ENCODE data around the gene FAM117A. TPM values are rescaled to one million over a fixed set of nuclear protein-coding genes. Genes with fewer than 3 reads are reported as not detected.
"Not testable (repeated sequence)": the region's sequence is repeated elsewhere in the genome, so short reads cannot be mapped to it uniquely, and the experiment has no call there.

The FAM117A gene
- total RNA-seq, 6 experiments from 2014 or later: 4.4 to 7.3 (median 5.9) TPM

- no peaks in the 10 kb centered on the region for H3K36me3 ChIP-seq
- WGBS (ENCODE audit: insufficient coverage, low coverage, low lambda C conversion rate, missing lambda C conversion rate): 55% methylated on average over 6 of the region's 6 CpGs
- H3K9me3 ChIP-seq: no peaks in the 10 kb centered on the region
- no peak overlapping the region for H3K27ac ChIP-seq
- TF ChIP-seq CTCF (IDR thresholded peaks at IDR 0.05) (no peak), POLR2A (IDR thresholded peaks at IDR 0.05) (no peak)
- DNase-seq (no peak), ATAC-seq (no peak)
- intact Hi-C loops (cut with DNase I): no loop called here
- H3K27me3 ChIP-seq: no peaks in the 10 kb centered on the region
- H3K4me3 ChIP-seq: no peak overlapping the region
- peaks cover 0 to 12% (median 0%) of the 10 kb centered on the region in 4 donors for H3K4me1 ChIP-seq
Measured at GRCh38 chr17:49760932-49761558, 2.9 kb downstream of the FAM117A start.

DNA sequence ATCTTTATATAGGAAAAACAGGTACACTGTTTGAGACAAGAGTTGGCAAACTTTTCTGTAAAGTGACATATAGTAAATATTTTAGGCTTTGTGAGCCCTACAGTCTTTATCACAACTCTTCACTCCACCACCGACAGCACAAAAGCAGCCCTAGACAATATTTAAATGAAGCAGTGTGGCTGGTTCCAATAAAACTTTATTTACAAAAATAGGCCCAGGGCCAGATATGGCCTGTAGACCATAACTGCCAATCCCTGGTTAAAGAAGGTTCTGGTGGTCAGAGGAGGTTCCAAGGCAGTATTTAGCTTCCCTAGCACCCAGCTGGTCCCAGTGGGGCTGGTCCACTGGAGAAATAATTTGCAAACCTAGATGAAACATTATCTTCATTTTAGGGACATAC is 3.6 kb downstream of the FAM117A start:
- TF ChIP-seq POLR2A (IDR thresholded peaks at IDR 0.05) (no peak), CTCF (IDR thresholded peaks at IDR 0.05) (no peak)
- Histone ChIP-seq H3K27ac (no peak overlapping the region), H3K36me3 (no peaks in the 10 kb centered on the region), H3K27me3 (no peaks in the 10 kb centered on the region), H3K9me3 (no peaks in the 10 kb centered on the region), H3K4me3 (no peak overlapping the region), H3K4me1 (peaks cover 0 to 12% (median 0%) of the 10 kb centered on the region in 4 donors)
- DNase-seq (no peak), ATAC-seq (no peak)
- 93% methylated on average over 1 of the region's 1 CpG for WGBS (ENCODE audit: insufficient coverage, low coverage, low lambda C conversion rate, missing lambda C conversion rate)
- intact Hi-C loops (cut with DNase I): no loop called here

DNA sequence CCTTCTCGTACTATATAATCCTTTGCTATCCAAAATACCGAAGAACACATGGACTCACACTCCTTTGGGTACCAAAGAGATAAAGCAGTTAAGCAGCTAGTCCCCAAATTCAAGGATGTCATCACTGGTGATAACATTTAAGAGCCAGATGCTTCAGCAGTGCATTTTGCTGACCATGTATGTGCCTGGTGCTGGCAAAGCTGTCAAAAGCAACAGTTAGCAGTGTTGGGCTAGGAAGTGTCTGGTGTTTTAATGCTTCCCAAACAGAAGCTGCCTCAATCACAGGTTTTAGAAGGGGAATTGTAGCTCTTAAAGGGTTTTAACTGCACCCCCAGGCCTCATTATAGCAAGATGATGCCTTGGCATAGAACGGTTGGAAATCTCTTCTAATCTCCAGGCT is 4.7 kb downstream of the FAM117A start:
- Histone ChIP-seq H3K36me3 (no peaks in the 10 kb centered on the region), H3K9me3 (no peaks in the 10 kb centered on the region), H3K4me3 (no peak overlapping the region), H3K27me3 (no peaks in the 10 kb centered on the region), H3K27ac (no peak overlapping the region), H3K4me1 (peaks cover 0 to 7% (median 0%) of the 10 kb centered on the region in 4 donors)
- ATAC-seq: no peak
- no peak for DNase-seq
- 79% methylated on average over 3 of the region's 3 CpGs for WGBS (ENCODE audit: insufficient coverage, low coverage, low lambda C conversion rate, missing lambda C conversion rate)
- TF ChIP-seq CTCF (IDR thresholded peaks at IDR 0.05) (no peak), POLR2A (IDR thresholded peaks at IDR 0.05) (no peak)
- intact Hi-C loops (cut with DNase I): no loop called here

- DNase-seq; H3K27ac ChIP-seq; intact Hi-C loops (cut with DNase I): not testable (repeated sequence)
Measured at GRCh38 chr17:49758464-49759010, 5.4 kb downstream of the FAM117A start.

GRCh38 chr17:49757151-49757777 is 6.7 kb downstream of the FAM117A start:
- TF ChIP-seq CTCF (IDR thresholded peaks at IDR 0.05) (no peak), POLR2A (IDR thresholded peaks at IDR 0.05) (no peak)

More at GRCh38 chr17:49758464-49759010, 5.4 kb downstream of the FAM117A start:
- not testable (repeated sequence) for H3K27me3 ChIP-seq, H3K4me1 ChIP-seq, H3K4me3 ChIP-seq, H3K9me3 ChIP-seq, ATAC-seq, H3K36me3 ChIP-seq
- WGBS (ENCODE audit: insufficient coverage, low coverage, low lambda C conversion rate, missing lambda C conversion rate): 73% methylated on average over 4 of the region's 8 CpGs

More at GRCh38 chr17:49757151-49757777, 6.7 kb downstream of the FAM117A start:
- H3K4me1 ChIP-seq: peaks cover 0 to 3% (median 0%) of the 10 kb centered on the region in 4 donors
- no peaks in the 10 kb centered on the region for H3K9me3 ChIP-seq
- 76% methylated on average over 4 of the region's 6 CpGs for WGBS (ENCODE audit: insufficient coverage, low coverage, low lambda C conversion rate, missing lambda C conversion rate)
- DNase-seq: no peak
- no peak overlapping the region for H3K27ac ChIP-seq
- H3K4me3 ChIP-seq: no peak overlapping the region
- ATAC-seq: no peak
- H3K27me3 ChIP-seq: no peaks in the 10 kb centered on the region
- H3K36me3 ChIP-seq: no peaks in the 10 kb centered on the region
- intact Hi-C loops (cut with DNase I): no loop called here

All from right lobe of liver (tissue), 6 donors.